Body of pancreas (tissue), 4 donors: Measurements from ENCODE around the gene REST.

ENCODE experiments used
- POLR2A ChIP-seq, 3 donors: fragments of 450-650 bp; IDR thresholded peaks; one replicate each; pipeline ENCODE4 v1.6.1; 2016; ENCODE audit warnings: antibody characterized with exemption in 3 of 3, mild to moderate bottlenecking in 2 of 3
- TF ChIP-seq, protein P1 (sequence below), 7 experiments: fragments of 450-650 bp in 4 of 7; fragments of 200-600 bp in 3 of 7; sonication (generic) in 3 of 7; IDR thresholded peaks; one replicate each; pipeline ENCODE4 v1.5.1; 2016 to 2019; ENCODE audit warnings: antibody characterized with exemption in 7 of 7

DNA sequence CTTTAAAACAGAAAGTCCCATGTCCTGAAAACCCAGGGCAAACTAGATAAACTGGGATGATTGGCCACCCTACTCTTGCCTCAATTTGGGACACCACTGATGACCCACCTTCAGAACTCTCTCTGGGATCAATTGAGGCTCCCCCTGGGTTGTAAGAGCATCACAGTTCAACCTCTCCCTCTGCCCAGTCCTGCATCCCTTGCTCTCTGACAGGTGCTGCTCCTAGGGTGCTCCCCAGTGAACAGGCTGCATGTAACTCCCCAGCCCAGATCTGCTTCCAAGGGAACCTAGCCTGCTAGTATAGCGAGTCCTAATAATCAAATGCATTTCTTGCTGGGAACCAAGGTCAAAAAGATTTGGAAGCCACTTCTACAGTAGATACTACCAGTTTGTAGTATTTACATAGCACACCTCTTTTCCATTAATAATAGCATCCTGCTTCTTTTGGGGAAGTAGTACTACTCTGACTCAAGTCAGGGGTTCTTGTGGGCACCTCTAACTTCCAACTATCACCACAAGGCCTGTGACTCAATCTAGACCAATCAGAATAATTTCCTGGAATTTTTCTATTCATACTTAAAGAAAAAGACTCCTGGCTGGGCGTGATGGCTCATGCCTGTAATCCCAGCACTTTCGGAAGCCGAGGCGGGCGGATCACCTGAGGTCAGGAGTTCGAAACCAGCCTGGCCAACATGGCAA, 44.1 kb upstream of the REST start:
- TF ChIP-seq, protein P1, sequence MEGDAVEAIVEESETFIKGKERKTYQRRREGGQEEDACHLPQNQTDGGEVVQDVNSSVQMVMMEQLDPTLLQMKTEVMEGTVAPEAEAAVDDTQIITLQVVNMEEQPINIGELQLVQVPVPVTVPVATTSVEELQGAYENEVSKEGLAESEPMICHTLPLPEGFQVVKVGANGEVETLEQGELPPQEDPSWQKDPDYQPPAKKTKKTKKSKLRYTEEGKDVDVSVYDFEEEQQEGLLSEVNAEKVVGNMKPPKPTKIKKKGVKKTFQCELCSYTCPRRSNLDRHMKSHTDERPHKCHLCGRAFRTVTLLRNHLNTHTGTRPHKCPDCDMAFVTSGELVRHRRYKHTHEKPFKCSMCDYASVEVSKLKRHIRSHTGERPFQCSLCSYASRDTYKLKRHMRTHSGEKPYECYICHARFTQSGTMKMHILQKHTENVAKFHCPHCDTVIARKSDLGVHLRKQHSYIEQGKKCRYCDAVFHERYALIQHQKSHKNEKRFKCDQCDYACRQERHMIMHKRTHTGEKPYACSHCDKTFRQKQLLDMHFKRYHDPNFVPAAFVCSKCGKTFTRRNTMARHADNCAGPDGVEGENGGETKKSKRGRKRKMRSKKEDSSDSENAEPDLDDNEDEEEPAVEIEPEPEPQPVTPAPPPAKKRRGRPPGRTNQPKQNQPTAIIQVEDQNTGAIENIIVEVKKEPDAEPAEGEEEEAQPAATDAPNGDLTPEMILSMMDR (IDR thresholded peaks at IDR 0.05), result no peak
- no peak for TF ChIP-seq POLR2A (IDR thresholded peaks at IDR 0.05)
